Mucosa of rectum (tissue), 2 donors: ENCODE data around the gene DHX30.
"Not testable (repeated sequence)": the region's sequence is repeated elsewhere in the genome, so short reads cannot be mapped to it uniquely, and the experiment has no call there.

Experiments
- H3K27ac ChIP-seq, 2 donors: one replicate each; pipeline ENCODE4 v1.7.0; 2013; ENCODE audit warnings: inconsistent platforms in 2 of 2, low read depth in 2 of 2, low read length in 2 of 2
- H3K27me3 ChIP-seq, 2 donors: one replicate each; pipeline ENCODE4 v1.7.0; 2013; ENCODE audit warnings: low read length in 2 of 2; ENCODE audit not compliant: control insufficient read depth in 2 of 2, insufficient read depth in 2 of 2
- H3K36me3 ChIP-seq, 2 donors: one replicate each; pipeline ENCODE4 v1.7.0; 2013; ENCODE audit warnings: low read length in 2 of 2; ENCODE audit not compliant: control insufficient read depth in 2 of 2, insufficient read depth in 2 of 2
- H3K4me1 ChIP-seq, 2 donors: one replicate each; pipeline ENCODE4 v1.7.0; 2013; ENCODE audit warnings: low read length in 2 of 2, mild to moderate bottlenecking in 1 of 2; ENCODE audit not compliant: control insufficient read depth in 2 of 2, insufficient read depth in 2 of 2
- H3K4me3 ChIP-seq, 2 donors: one replicate each; pipeline ENCODE4 v1.7.0; 2013; ENCODE audit warnings: low read length in 2 of 2
- H3K9ac ChIP-seq, 2 donors: one replicate each; pipeline ENCODE4 v1.7.0; 2013; ENCODE audit warnings: low read length in 2 of 2, low read depth in 1 of 2, mild to moderate bottlenecking in 1 of 2
- H3K9me3 ChIP-seq, 2 donors: one replicate each; pipeline ENCODE4 v1.7.0; 2013; ENCODE audit warnings: low read length in 2 of 2; ENCODE audit not compliant: control insufficient read depth in 2 of 2
- donor health status: healthy.
- donor health status: Normal muscosa, but diverticular disease.

DHX30 gene

GRCh38 chr3:47882338-47882737 lies 79.4 kb downstream of the DHX30 start:
- no peak overlapping the region for H3K4me3 ChIP-seq
- no peaks in the 10 kb centered on the region for H3K9me3 ChIP-seq
- H3K27me3 ChIP-seq: no peaks in the 10 kb centered on the region
- H3K36me3 ChIP-seq: peaks cover 3 to 6% of the 10 kb centered on the region in 2 donors
- no peak overlapping the region for H3K27ac ChIP-seq
- no peak overlapping the region for H3K9ac ChIP-seq
- H3K4me1 ChIP-seq: no peaks in the 10 kb centered on the region

GRCh38 chr3:47884603-47885002 lies 81.7 kb downstream of the DHX30 start:
- no peaks in the 10 kb centered on the region for H3K27me3 ChIP-seq
- no peak overlapping the region for H3K9ac ChIP-seq
- H3K27ac ChIP-seq: no peak overlapping the region
- no peaks in the 10 kb centered on the region for H3K9me3 ChIP-seq
- no peaks in the 10 kb centered on the region for H3K4me1 ChIP-seq
- H3K36me3 ChIP-seq: peaks cover 6 to 8% of the 10 kb centered on the region in 2 donors
- no peak overlapping the region for H3K4me3 ChIP-seq

GRCh38 chr3:47885168-47885567 lies 82.2 kb downstream of the DHX30 start:
- Histone ChIP-seq H3K4me3 (no peak overlapping the region), H3K4me1 (no peaks in the 10 kb centered on the region), H3K27me3 (no peaks in the 10 kb centered on the region), H3K36me3 (peaks cover 6 to 9% of the 10 kb centered on the region in 2 donors), H3K9me3 (no peaks in the 10 kb centered on the region), H3K9ac (no peak overlapping the region), H3K27ac (no peak overlapping the region)

GRCh38 chr3:47887991-47888390 lies 85.1 kb downstream of the DHX30 start:
- H3K27me3 ChIP-seq, H3K4me1 ChIP-seq, H3K9ac ChIP-seq, H3K27ac ChIP-seq, H3K9me3 ChIP-seq, H3K4me3 ChIP-seq: not testable (repeated sequence)
- H3K36me3 ChIP-seq: peaks cover 13 to 20% of the 10 kb centered on the region in 2 donors

GRCh38 chr3:47888986-47889757 lies 86.2 kb downstream of the DHX30 start:
- Histone ChIP-seq H3K27ac (no peak overlapping the region), H3K9ac (no peak overlapping the region), H3K36me3 (peaks cover 13 to 20% of the 10 kb centered on the region in 2 donors), H3K4me3 (no peak overlapping the region), H3K9me3 (no peaks in the 10 kb centered on the region), H3K27me3 (no peaks in the 10 kb centered on the region), H3K4me1 (no peaks in the 10 kb centered on the region)

- H3K4me3 ChIP-seq: no peak overlapping the region
- H3K36me3 ChIP-seq: peaks cover 13 to 20% of the 10 kb centered on the region in 2 donors
- no peaks in the 10 kb centered on the region for H3K9me3 ChIP-seq
- no peak overlapping the region for H3K27ac ChIP-seq
- no peak overlapping the region for H3K9ac ChIP-seq
- no peaks in the 10 kb centered on the region for H3K4me1 ChIP-seq
- no peaks in the 10 kb centered on the region for H3K27me3 ChIP-seq
These were observed 87.3 kb downstream of the DHX30 start for GRCh38 chr3:47890126-47890827.

- Histone ChIP-seq H3K9ac (no peak overlapping the region), H3K27ac (no peak overlapping the region), H3K36me3 (peaks cover 18 to 20% of the 10 kb centered on the region in 2 donors)
These were observed 88.1 kb downstream of the DHX30 start for GRCh38 chr3:47890828-47891612.

GRCh38 chr3:47891613-47892005 lies 88.7 kb downstream of the DHX30 start:
- Histone ChIP-seq H3K36me3 (peaks cover 18 to 20% of the 10 kb centered on the region in 2 donors), H3K27me3 (no peaks in the 10 kb centered on the region), H3K9ac (no peak overlapping the region), H3K4me1 (no peaks in the 10 kb centered on the region), H3K27ac (no peak overlapping the region), H3K4me3 (no peak overlapping the region), H3K9me3 (no peaks in the 10 kb centered on the region)

More at GRCh38 chr3:47890828-47891612, 88.1 kb downstream of the DHX30 start:
- Histone ChIP-seq H3K9me3 (no peaks in the 10 kb centered on the region), H3K27me3 (no peaks in the 10 kb centered on the region), H3K4me1 (no peaks in the 10 kb centered on the region), H3K4me3 (no peak overlapping the region)

- H3K36me3 ChIP-seq: peaks cover 18 to 20% of the 10 kb centered on the region in 2 donors
- H3K27me3 ChIP-seq: no peaks in the 10 kb centered on the region
- no peak overlapping the region for H3K4me3 ChIP-seq
- no peaks in the 10 kb centered on the region for H3K9me3 ChIP-seq
- H3K4me1 ChIP-seq: no peaks in the 10 kb centered on the region
- H3K27ac ChIP-seq: no peak overlapping the region
- no peak overlapping the region for H3K9ac ChIP-seq
These were observed 89.5 kb downstream of the DHX30 start for GRCh38 chr3:47892286-47893040.
